HG03025 (cell line): ENCODE measurements around the gene SCFD1.
A peak's percentile ranks its signal among the peaks of the same experiment; 100 is the strongest.
"Not testable (repeated sequence)": the region's sequence is repeated elsewhere in the genome, so short reads cannot be mapped to it uniquely, and the experiment has no call there.

Source experiments
- ATAC-seq: cut with Tn5 transposase; IDR thresholded peaks from one replicate; pipeline ENCODE4 v1.9.1; 2021; ENCODE audit warnings: mild to moderate bottlenecking, moderate library complexity; ENCODE audit not compliant: unreplicated experiment, low FRiP score

The SCFD1 gene

DNA sequence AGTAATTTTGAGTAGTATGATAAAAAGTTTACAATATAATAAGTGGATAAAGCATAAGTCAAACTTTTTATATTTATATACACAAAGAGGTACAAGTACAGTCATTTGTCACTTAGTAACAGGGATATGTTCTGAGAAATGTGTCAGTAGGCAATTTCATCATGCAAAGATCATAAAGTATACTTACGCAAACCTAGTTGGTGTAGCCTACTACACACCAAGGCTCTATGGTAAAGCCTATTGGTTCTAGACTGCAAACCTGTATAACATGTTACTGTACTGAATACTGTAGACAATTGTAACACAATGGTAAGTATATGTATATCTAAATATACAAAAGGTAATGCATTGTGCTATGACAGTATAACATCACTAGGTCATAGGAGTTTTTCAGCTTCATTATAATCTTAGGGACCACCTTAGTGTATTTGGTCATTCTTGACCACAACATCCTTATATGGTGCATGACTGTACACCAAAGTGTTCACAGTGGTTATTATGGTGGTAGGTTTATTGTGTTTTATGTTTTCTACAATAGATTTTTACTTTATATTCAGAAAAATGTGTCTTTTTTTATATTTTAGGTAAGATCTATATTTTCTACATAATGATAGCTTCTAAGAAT, 14.9 kb upstream of the SCFD1 start:
- ATAC-seq, result no peak

DNA sequence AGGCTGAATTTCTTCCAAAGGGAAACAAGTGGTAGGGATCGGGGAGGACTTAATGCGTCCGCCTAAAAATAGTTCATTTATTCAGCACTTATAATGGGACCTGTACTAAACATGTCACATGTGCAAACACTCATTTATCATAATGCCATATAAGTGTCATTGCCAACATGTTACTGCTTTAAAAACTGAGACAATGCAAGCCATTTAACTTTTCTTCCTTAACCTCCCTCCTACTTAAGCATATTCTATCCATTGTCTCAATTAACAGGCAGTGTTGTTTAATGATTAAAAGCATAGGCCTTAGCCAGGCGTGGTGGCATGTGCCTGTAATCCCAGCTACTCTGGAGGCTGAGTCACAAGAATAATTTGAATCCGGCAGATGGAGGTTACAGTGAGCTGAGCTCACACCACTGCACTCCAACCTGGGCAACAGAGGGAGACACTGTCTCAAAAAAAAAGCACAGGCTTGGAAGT, 13.5 kb upstream of the SCFD1 start:
- ATAC-seq, result no peak

DNA sequence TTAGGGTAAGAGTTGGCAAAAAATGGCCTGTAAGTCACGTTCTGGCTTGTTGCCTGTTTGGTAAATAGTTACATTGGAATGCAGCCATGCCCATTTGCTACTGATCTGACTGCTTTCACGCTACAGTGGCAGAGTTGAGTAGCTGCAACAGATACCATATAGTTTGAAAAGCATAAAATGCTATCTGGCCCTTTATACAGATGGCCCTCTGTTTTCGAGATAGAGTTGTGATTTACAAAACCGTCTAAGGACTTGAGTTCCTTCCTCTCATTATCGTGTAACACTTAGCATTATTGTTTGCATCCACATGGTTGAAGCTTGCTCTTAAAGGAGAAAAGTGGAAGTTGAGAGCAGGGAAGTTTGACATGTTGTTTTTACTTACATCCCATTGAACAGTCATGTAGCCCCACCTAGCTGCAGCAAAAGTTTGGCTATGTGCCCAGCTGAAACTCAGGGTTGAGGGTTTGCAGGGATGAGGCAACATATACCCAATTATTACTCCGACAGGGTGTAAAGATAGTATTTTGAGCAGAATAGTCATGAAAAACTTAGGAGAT, 11.3 kb upstream of the SCFD1 start:
- no peak for ATAC-seq

DNA sequence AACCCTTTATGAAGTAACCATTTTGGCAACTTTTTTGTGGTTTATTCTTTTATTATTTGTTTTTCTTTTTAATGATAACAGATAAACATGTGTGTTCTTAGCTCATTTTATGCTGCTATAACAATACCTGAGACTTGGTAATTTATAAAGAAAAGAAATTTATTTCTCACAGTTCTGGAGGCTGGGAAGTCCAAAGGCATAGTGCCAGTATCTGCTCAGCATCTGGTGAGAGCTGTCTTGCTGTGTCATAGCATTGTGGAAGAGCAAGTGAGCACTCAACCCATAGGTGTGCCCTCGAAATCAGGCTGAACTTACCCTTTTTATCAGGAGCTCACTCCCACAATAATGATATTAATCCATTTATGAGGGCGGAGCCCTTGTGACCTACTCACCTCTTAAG, 8.0 kb upstream of the SCFD1 start:
- no peak for ATAC-seq

DNA sequence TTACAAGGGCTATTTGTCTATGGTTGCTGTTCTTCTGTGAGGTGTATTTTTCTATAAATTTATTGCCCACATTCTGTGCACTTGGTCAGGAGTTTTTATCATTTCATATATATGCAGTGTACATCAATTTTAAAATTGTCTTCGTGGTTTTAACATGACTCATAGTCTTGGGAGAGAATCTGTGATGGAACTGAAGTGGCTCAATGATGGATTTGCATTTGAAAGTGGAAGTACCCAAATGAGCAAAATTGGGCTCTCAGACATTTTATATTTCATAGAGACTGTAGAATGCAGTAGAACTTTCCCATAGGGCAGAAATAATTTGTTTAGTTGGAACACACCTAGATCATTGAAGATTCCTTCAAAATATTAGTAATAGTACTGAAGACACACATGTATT, 1.9 kb upstream of the SCFD1 start:
- ATAC-seq, result peak; percentile 24

DNA sequence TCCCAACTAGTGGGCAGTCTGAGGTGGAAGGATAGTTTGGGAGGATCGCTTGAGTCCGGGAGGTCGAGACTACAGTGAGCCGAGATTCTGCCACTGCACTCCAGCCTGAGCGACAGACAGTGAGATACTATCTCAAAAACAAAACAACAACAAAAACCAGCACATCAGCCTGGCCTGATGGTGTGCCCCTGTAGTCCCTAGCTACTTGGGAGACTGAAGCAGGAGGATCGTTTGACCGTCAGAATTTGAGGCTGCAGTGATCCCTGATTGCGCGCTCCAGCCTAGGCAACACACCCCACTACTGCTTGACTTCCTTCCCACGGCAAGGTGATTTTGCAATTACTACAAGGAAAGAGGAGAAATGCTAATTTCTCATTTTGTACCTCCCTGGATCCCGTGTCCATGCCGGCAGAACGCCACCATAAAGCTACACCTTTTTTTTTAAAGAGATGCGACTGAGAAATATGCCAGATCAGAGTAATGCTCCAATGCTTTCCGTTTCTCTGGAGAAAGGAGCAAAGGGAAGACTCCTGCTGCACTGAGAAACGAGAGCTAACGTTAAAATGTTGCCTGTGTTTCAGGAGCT, 672 bp upstream of the SCFD1 start:
- no peak for ATAC-seq

DNA sequence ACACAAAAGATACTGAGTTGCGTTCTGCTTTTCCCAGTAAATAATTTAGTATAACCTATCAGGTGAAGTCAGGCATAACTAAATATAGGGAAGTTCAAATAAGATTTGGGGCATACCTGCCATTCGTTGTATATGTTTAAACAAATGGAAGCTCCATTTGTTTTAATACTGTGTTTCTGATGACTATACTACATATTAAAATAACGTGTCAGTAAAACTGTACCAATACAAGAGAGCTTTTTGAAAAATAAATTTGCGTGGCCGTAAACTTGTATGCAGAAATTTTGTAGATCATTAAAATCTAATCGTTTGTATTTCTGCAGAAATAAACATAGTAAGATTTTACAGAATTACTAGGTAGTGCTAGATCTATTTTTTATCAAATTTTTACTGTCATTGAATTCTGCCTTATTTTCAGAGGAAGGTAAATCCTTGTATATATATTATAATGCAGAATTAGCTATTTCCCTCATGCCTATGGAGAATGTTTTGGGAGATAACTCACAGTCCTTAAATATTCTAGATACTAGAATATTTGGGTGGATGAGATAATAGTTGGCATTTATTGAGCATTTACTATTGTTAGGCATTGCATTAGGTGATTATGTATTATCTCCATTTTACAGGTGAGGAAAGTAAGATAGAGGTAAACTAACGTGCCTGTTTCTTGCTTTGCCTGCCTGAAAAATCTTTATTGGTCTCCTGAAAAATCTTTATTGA, 1.5 kb downstream of the SCFD1 start:
- no peak for ATAC-seq

DNA sequence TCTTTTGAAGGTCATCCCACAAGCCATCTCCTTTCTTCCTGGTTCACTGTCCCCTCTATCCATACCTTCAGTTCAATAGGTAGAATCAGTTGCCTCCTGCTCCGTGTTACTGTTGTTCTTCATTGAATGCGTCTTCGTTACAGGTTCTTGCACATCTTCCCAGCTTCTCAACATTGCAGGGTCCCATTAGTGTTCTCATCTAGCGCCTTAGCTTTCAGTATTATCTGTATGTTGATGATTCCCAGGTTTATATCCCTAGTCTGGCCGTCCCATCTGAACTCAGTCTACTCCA, 2.0 kb downstream of the SCFD1 start:
- ATAC-seq, result no peak

DNA sequence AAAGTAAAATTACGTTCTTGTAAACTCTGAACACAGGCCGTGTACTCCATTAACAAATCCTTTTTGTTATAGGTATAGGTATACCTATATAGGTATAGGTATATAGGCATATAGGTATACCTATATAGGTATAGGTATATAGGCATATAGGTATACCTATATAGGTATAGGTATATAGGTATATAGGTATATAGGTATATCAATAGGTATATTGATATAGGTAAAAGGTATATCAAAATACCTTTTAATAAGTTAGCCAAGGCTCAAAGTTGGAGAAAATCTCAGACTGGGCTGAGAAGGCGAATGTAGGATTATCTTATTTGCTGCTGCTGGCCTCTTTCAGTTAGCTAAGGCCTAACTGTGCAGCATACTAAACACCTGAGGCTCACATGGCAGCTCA, 3.4 kb downstream of the SCFD1 start:
- no peak for ATAC-seq

DNA sequence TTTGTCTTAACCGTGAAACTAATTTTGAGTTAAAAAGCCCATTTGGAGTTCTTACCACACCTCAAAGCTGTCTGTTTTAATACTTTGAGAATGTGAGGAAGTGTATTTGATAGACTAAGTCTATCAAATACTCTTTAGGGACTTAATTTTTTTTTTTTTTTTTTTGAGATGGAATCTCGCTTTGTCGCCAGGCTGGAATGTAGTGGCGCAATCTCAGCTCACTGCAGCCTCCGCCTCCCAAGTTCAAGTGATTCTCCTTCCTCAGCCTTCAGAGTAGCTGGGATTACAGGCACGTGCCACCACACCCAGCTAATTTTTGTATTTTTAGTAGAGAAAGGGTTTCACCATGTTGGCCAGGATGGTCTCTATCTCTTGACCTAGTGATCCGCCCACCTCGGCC, 7.3 kb downstream of the SCFD1 start:
- ATAC-seq, result not testable (repeated sequence)

DNA sequence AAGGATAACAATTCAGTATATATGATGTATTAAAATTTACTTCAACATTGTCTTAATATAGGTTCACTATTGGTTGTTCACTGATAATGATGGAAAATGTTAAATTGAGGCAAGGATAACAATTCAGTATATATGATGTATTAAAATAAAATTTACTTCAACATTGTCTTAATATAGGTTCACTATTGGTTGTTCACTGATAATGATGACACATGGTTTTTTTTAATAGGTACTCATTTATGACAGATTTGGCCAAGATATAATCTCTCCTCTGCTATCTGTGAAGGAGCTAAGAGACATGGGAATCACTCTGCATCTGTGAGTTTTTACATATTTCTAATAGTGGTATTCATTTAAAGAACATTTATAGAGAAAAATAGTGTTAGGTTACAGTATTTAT, 8.1 kb downstream of the SCFD1 start:
- no peak for ATAC-seq

DNA sequence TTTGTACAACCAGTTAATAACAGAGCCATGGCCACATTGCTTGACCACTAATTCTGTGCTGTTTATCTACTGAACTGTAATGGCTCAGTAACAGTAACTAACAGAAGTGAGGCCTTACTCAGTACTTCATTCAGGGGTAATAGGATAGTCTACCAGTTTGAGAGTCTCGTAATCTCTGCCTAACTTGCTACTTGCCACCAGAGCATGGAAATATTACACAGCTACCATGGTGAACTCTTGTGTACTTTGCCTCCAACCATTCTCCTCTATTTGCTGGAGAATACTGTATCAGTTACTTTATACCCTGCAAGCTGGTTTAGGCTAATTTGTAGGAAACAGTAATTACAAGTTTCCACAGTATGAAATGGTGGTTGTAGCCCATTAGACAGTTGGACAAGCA, 10.6 kb downstream of the SCFD1 start:
- ATAC-seq, result no peak

DNA sequence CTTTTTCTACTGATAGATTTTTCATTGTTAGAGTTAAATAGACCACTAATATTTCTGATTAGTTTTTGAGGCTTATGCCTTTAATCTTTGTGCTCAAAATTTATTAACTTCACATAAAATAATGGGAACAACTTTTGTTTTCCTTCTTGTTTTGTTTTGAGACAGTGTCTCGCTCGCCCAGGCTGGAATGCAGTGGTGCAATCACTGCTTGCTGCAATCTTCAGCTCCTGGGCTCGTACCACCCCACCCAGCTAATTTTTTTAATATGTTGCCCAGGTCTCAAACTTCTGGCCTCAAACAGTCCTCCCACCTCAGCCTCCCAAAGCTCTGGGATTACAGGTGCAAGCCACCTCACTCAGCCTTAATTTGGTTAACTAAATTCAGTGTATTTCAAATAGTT, 16.8 kb downstream of the SCFD1 start:
- ATAC-seq, result no peak

DNA sequence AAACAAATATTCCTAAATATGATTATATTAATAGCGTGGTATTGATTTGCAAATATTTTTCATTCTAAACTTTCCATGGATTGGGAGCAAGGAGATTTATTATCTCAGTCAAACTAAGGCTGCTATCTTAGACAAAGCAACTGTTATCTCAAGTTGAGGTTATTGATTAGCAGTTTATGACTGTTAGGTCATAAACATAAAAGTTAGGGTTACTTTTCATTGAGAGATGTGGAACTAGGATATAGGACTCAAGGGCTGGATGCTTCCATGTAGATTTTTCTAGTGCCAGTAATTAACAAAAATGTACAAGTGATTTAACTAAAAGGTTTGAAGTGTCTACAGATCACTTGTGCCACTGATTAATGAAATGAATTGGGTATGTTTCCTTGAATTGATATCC, 19.1 kb downstream of the SCFD1 start:
- no peak for ATAC-seq

DNA sequence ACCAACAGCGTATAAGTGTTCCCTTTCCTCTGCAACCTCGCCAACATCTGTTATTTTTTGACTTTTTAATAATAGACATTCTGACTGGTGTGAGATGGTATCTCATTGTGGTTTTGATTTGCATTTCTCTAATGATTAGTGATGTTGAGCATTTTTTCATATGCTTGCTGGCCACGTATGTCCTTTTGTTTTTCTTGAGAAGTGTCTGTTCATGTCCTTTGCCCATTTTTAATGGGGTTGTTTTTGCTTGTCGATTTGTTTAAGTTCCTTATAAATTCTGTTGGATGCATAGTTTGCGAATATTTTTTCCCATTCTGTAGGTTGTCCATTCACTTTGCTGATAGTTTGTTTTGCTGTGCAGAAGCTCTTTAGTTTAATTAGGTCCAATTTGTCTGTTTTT, 22.3 kb downstream of the SCFD1 start:
- ATAC-seq, result not testable (repeated sequence)

DNA sequence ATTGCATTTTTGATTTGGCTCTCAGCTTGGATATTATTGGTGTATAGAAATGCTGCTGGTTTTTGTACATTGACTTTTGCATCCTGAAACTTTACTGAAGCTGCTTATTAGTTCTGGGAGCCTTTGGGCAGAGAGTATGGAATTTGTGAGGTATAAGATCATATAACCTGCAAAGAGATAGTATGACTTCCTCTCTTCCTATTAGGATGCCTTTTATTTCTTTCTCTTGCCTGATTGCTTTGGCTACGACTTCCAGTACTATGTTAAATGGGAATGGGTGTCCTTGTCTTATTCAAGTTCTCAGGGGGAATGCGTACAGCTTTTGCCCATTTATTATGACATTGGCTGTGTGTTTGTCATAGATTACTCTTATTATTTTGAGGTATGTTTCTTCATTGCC, 23.5 kb downstream of the SCFD1 start:
- ATAC-seq, result no peak

DNA sequence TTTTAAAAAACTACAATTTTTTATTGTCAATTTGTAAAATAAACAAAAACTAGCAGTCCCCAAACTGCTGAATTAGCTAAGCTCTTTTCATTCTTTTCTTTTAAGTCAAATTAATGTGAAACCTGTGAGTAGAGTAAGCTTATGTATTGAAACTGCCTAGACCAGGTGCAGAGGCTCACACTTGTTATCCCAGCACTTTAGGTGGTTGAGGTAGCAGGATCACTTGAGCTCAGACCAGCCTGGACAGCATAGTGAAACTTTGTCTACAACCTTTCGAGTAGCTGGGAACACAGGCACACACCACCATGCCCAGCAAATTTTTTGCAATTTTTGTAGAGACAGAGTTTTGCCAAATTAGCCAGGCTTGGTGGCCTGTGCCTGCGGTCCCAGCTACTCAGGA, 26.4 kb downstream of the SCFD1 start:
- peak; percentile 86 for ATAC-seq

DNA sequence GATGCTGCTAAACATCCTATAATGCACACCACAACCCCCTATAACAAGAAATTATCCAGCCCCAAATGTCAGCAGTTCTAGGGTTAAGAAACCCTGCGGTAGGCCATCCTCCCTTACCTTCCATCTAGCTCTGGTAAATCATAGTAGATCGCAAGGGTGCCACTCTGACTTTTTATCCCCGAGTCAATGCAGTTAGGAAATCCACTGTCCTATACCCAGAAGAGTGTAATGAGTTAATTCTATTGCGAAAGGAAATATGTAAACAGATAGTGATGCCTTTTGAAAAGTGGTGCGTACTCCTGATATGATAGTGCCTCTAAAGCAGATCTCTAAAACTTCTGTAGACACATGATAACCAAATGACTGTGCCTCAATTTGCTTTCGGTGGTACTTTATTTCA, 29.8 kb downstream of the SCFD1 start:
- ATAC-seq, result no peak

DNA sequence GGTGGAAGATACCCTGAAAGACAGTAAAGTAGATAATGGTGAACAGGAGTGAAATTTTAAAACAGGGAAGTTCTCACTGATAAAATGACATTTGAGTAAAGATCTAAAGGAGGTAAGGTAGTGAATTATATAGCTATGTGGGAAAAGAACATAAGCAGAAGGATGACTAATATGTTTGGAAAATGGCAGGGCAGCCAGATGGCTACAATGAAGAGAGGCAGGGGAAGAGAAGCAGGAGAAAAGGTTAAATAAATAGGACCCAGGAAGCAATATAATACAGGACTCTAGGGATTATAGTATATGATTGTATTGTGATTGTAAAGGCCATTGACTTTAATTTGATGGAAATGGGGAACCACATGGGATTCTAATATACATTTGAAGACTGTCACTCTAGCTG, 33.0 kb downstream of the SCFD1 start:
- ATAC-seq, result no peak

DNA sequence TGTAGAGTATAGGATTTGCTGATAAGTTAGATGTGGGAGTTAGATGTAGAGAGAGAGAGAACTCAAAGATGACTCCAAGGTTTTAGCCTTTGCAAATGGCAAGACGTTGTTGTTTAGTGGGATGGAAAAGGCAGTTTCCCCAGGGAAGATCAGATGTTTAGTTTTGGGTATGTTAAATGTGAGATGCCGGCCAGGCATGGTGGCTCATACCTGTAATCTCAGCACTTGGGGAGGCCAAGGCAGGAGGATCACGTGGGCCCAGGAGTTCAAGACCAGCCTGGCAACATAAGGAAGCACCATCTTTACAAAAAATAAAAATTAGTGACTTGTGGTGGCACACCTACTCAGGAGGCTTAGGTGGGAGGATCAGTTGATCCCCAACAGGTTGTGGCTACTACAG, 33.5 kb downstream of the SCFD1 start:
- ATAC-seq, result no peak

DNA sequence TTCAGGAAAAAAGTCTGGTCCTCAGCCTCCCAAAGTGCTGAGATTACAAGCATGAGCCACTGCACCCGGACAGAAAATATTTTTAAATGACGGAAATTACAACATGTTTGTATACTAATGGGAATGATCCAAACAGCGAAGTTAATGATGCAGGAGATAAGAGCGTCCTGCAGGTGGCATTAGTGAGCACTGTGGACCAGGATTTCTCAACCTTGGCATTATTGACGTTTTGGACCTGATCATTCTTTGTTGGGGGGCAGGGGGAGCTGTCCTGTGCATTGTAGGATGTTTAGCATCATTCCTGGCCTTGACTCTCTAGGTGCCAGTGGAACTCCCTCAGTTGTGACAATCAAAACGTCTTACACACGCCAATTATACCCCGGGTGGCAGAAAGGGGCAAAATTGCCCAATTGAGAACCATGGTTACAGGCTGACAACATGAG, 34.1 kb downstream of the SCFD1 start:
- ATAC-seq, result no peak

DNA sequence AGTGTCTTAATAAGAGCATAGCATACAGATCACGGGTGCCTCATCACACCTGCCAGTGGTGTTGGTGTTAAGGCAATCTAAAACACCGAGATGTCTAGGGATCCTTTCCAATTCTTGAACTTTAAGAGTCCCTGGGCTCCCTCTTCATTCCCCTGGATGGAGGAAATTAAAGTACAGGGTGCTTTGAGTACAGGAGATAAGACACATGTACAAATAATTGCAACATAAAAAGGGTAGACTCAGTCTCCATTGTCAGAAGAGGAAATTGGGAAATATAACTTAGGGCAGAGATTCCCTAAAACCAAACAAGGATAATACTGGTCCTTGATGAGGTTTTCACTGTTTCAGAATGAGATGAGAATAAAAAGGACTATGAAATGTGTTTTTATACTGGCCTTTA, 34.9 kb downstream of the SCFD1 start:
- no peak for ATAC-seq
